Measurements from ENCODE around the gene FGF12.

FGF12 gene

DNA sequence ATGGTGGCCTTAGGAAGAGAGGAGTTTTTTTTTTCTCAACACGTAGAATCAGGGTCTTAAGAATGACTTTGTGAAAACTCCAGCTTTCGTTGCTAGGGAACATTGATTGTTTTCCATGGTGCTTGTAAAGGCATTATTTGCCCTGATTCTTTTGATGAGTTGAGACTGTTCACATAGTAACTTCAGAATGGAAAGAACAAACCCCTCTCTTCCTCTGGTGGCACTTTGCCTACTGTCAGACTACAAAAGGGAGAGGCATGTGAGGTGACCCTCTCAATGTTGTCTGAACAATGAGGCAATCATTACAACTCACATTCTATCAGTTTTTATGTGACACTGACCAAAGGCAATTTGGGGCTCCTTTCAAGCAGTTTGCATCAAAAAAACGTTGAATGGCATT lies 477.8 kb downstream of the FGF12 start:
- DNase-seq, result no peak

DNA sequence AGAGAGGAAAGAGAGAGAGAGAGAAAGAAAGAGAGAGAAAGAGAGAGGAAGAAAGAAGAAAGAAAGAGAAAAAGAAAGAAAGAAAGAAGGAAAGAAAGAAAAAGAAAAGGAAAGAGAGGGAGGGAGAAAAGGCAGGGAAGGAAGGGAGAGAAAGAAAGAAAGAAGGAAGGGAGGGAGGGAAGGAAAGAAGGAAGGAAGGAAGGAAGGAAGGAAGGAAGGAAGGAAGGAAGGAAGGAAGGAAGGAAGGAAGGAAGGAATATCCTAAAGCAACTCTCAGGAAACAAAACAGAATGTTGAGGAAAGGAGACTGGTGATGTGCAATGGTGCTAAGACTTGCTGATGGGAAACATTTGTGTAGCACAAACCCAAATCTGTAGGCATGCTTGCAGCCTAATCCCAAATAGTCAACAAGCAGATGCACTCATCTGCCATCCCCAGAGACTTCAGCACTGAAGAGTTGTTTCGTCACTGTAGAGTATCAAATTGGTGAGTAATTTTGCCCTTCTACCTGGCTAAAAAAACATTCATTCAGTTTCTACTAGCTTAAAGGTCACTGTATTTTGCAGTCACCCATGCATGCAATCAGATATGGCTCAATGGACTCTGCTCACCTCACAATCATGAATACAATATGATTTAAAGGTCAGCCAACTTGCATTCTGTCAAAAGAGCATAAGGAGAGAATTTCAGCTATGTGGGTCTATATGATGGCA lies 480.3 kb downstream of the FGF12 start:
- no peak for DNase-seq

DNA sequence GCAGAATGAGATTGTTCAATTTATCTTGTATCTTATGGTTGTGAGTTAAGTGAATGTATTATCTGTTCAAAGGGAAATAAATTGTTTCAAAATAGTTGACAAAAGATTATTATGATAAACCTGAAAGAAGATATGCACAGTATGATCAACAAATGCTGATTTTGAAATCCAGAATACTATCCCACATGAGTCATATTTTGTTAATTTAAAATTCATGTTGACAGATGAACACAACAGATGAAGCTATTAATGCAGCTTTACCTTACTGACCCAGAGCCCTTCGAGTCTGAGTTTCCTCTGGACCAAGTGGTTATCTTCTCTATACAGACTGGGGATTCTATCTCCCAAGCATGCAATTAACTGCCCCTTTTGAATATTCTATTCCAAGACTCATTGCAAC lies 482.8 kb downstream of the FGF12 start:
- no peak for DNase-seq

GRCh38 chr3:192239956-192240355 lies 487.4 kb downstream of the FGF12 start:
- no peak for DNase-seq

DNA sequence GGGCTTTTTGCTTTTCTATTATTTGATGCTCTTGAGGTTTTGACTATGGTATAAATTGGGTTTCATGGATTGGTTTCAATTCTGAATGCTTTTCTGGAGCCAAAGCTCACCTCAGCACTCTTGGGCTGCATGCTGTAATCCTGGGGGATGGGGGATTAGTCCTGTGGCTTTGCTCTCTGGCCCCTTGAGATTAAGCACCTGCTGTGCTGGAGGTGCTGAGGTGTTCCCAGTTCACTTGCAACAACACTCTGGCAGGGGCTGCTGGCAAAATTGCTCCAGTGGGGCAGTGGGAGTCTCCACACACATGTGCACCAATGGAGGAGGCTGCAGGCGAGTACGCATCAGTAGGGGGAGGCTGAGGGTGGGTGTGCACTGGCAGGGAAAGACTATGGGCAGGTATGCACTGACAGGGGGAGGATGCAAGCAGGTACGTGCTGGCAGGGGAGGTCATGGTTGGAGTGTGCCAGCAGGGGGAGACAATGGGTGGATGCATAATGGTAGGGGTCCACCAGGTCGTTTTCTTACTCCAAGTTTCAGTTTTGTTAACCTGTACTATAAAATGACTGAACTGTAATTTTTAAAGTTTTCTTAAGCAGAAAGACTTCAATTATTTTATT lies 489.2 kb downstream of the FGF12 start:
- DNase-seq, result no peak

DNA sequence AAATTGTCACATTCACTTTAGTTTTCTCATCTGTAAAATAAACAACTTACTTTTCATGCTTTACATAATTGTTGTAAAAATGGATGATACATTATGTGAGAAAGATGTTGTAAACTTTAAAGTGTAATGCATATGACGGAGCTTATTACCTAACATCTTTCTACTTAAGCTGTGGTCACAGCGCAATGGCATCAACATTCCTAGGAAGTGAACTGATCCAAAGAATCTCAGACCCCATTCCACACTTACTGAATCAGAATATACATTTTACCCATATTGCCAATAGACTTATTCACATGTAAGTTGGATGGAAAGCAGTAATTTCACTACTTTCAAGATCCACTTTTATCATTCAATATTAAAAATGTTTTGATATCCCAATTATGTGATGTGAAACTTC lies 497.5 kb downstream of the FGF12 start:
- no peak for DNase-seq

- DNase-seq, result no peak
Measured at GRCh38 chr3:192224634-192225155, 502.6 kb downstream of the FGF12 start.

DNA sequence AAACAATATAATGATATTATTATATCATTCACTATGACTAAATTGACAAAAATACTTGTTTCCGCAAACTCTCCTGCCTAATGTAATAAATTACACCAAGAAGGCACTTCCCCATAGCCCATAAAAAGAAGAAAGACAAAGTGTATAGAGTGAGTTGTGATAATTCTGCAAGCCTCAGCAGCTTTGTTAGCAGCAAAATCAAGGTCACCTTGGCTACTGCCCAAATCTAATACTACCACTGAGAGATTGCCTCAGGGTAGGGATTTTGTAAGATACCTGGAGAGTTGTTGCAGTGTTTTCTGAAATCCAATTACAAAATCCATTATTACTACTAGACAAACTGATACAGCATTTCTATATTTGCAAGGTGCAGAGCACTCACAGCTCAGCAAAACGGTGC lies 503.5 kb downstream of the FGF12 start:
- DNase-seq, result peak; percentile 64

GRCh38 chr3:192220915-192221314 lies 506.4 kb downstream of the FGF12 start:
- DNase-seq, result no peak

GRCh38 chr3:192219926-192220325 lies 507.4 kb downstream of the FGF12 start:
- no peak for DNase-seq

DNA sequence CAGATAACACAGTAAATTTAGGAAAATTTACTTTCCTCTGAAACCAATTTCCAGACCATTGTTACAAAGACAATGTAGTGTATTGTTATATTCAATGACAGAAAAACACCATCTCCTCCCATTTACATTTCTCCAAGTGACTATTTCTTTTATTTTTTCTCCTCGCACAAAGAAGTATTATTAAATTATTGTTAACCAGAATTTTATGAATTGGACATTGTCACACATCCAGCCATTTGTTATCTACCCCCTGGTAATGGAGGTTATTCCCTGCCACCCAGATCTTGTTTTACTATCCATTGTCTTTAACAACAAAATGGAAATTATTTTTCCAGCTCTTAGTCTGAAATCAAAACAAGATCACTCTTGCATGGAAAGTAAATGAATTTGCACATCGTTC lies 511.3 kb downstream of the FGF12 start:
- no peak for DNase-seq

GRCh38 chr3:192212979-192213378 lies 514.4 kb downstream of the FGF12 start:
- DNase-seq, result no peak

GRCh38 chr3:192212335-192212734 lies 515.0 kb downstream of the FGF12 start:
- no peak for DNase-seq

DNA sequence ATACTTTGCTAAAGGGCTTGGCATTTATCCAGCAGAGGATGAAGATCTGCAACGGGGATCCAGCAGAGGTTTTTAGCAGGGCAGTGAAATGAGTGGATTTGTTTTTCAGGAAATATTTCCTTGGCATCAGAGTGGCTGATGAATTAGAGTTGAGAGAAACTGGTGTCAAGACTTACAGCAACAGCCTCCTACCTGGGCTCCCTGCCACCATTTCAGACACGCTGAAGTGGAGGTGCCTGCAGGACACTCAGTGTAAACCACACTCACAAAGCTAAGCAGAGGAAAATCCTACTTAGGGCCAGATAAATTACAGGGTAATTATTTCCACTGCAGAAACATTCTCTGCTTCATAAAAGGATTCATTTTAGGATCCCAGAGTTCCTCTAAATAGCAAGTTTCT lies 519.7 kb downstream of the FGF12 start:
- DNase-seq, result peak; percentile 11

DNA sequence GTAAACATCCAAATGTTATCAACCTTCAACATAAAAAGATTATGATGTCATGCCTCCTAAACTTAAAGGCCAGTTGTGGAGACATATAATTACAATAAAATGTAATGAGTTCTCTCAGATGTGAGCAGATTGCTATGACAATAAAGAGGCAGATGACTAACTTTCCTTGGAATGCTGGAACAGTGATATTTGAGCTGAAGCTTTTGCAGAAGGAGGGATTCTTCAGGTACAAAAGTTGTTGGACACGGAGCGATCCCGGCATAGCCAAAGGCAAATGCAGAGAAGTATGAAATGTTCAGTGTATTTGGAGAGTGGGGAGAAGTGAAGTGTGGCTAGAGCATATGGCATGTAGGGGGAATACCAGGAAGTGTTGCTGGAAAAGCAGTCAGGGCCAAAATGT lies 520.1 kb downstream of the FGF12 start:
- DNase-seq, result no peak

- no peak for DNase-seq
Measured at GRCh38 chr3:192194085-192194484, 533.3 kb downstream of the FGF12 start.

DNA sequence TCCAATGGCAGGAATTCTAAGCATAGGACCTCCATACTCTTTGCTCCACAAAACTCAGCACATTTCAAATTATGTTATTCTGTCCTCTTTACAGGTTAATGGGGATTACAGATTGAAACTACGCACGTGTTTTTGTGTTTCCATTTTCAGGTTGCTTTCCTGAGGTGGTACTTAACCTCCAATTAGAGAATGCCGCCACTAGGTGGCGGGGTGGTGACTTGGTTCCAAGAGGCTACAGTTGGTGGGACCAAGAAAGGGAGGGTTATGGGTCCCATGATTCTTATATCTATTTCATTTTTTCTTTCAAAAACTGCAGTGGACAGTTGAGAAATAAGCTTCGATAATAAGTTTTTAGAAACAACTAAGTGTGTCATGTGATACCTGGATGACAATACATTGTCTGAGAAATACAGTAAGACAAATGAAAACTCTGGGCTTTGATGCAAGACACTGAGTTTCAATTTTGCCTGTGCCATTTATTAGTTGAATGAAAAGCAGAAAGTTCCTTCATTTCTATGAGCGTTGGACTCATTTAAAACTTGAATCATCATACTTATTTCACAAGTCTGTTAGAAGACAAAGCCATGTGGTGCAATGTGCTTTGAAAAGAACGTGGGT lies 539.0 kb downstream of the FGF12 start:
- DNase-seq, result peak; percentile 41

GRCh38 chr3:192187485-192188051 lies 539.8 kb downstream of the FGF12 start:
- no peak for DNase-seq

- DNase-seq, result no peak
Measured at GRCh38 chr3:192186498-192186897, 540.8 kb downstream of the FGF12 start.

DNA sequence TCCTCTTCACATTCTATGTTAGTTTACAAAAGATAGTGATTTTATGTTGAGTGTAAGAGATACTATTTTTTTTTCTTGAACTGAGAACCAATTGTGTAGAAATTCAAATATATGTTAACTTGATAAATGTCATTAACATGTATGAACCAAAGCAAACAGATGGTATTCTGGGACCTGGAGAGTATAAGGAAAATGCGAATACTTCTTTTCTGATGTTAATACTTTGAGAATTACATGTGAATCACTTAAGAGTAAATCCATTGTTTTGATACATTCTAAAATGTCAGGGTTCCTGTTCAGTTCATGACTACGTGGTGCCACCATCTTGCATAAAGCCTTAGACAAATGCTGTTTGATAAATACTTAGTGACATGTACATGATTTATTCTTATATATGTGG lies 541.3 kb downstream of the FGF12 start:
- DNase-seq, result no peak

- DNase-seq, result no peak
Measured at GRCh38 chr3:192183109-192183508, 544.2 kb downstream of the FGF12 start.

DNA sequence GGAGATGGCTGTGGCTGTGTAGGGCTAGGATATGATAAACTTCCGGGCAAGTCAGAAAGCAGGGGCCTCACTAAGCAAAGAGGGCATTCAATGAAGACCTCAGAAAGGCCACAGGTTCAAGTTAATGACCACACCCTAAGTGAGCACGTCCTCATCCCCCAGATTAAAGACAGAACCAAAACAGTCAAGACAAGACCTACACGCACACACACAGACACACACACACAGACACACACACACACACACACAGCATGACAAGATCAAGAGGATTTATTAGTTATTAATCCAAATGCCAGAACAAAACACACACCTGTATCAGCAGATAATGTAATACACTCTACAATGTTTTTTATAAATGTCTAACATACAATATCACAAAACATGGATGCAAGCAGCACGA lies 546.2 kb downstream of the FGF12 start:
- DNase-seq, result no peak

- DNase-seq, result no peak
Measured at GRCh38 chr3:192177383-192177782, 550.0 kb downstream of the FGF12 start.

- no peak for DNase-seq
Measured at GRCh38 chr3:192174283-192174682, 553.1 kb downstream of the FGF12 start.

Data from NCI-H2081 treated with DMSO at 0.1 percent for 48 hours (cell line).